HEK293 (cell line): Measurements from ENCODE around the gene ADK.

ENCODE experiments used
- CTCF ChIA-PET: fragments of 350-600 bp; formaldehyde crosslinking; extraction: SDS; loops from one replicate; lab custom pipeline; 2021; ENCODE audit warnings: antibody characterized with exemption; lab: Yijun Ruan, JAX
- POLR2A ChIA-PET: fragments of 300-600 bp; formaldehyde crosslinking; extraction: SDS; loops from one replicate; lab custom pipeline; 2020; ENCODE audit warnings: antibody characterized with exemption, inconsistent platforms; lab: Yijun Ruan, JAX
- H3K27ac ChIP-seq: fragments of 200-500 bp; sonication (Bioruptor generic); 2 replicates; pipeline ENCODE4 v1.5.1; 2014; ENCODE audit warnings: low read depth, low read length, control low read depth, inconsistent platforms; ENCODE audit errors: extremely low read depth
- H3K36me3 ChIP-seq, 2 experiments: fragments of 200-500 bp in 1 of 2; sonication (Bioruptor generic) in 1 of 2; 1 replicate in 1 of 2; 2 replicates in 1 of 2; pipeline ENCODE4 v1.5.1; 2014 to 2017; ENCODE audit warnings: inconsistent platforms in 2 of 2, low read length in 2 of 2; ENCODE audit not compliant: control insufficient read depth in 2 of 2, insufficient read depth in 1 of 2
- H3K4me1 ChIP-seq: fragments of 200-500 bp; sonication (Bioruptor generic); 2 replicates; pipeline ENCODE4 v1.5.1; 2014; ENCODE audit warnings: mild to moderate bottlenecking, low read length, inconsistent platforms; ENCODE audit not compliant: control insufficient read depth, insufficient read depth
- H3K4me3 ChIP-seq: 2 replicates; pipeline ENCODE4 v1.5.1; 2011; ENCODE audit warnings: low read depth, mild to moderate bottlenecking, control low read depth, low read length, moderate library complexity
- H3K9me3 ChIP-seq: fragments of 200-500 bp; sonication (Bioruptor generic); 2 replicates; pipeline ENCODE4 v1.5.1; 2014; ENCODE audit warnings: low read depth, low read length, inconsistent platforms; ENCODE audit not compliant: control insufficient read depth, insufficient read depth
- BCL11A ChIP-seq: fragments of 450-650 bp; formaldehyde crosslinking; IDR thresholded peaks from 2 replicates; pipeline ENCODE4 v1.5.1; 2016; ENCODE audit warnings: low read depth, missing biosample characterization, missing genetic modification characterization
- GLIS1 ChIP-seq: fragments of 450-650 bp; formaldehyde crosslinking; IDR thresholded peaks from 2 replicates; pipeline ENCODE4 v1.5.1; 2016; ENCODE audit warnings: missing biosample characterization, missing genetic modification characterization
- KLF16 ChIP-seq: fragments of 450-650 bp; formaldehyde crosslinking; IDR thresholded peaks from 2 replicates; pipeline ENCODE4 v1.5.1; 2017; ENCODE audit warnings: missing biosample characterization, missing genetic modification characterization
- OSR2 ChIP-seq: fragments of 450-650 bp; formaldehyde crosslinking; IDR thresholded peaks from 2 replicates; pipeline ENCODE4 v1.5.1; 2016; ENCODE audit warnings: missing biosample characterization, missing genetic modification characterization
- PRDM6 ChIP-seq: fragments of 450-650 bp; formaldehyde crosslinking; IDR thresholded peaks from 2 replicates; pipeline ENCODE4 v1.5.1; 2017; ENCODE audit warnings: missing biosample characterization, missing genetic modification characterization
- SP2 ChIP-seq: fragments of 450-650 bp; formaldehyde crosslinking; IDR thresholded peaks from 2 replicates; pipeline ENCODE4 v1.5.1; 2016; ENCODE audit warnings: missing biosample characterization, missing genetic modification characterization
- SP3 ChIP-seq: fragments of 450-650 bp; formaldehyde crosslinking; IDR thresholded peaks from 2 replicates; pipeline ENCODE4 v1.5.1; 2016; ENCODE audit warnings: missing biosample characterization, missing genetic modification characterization
- YY2 ChIP-seq: fragments of 450-650 bp; formaldehyde crosslinking; IDR thresholded peaks from 2 replicates; pipeline ENCODE4 v1.5.1; 2016; ENCODE audit warnings: missing biosample characterization, missing genetic modification characterization
- ZBTB17 ChIP-seq: fragments of 450-650 bp; formaldehyde crosslinking; IDR thresholded peaks from 2 replicates; pipeline ENCODE4 v1.5.1; 2016; ENCODE audit warnings: missing biosample characterization, missing genetic modification characterization
- ZBTB6 ChIP-seq: fragments of 450-650 bp; formaldehyde crosslinking; IDR thresholded peaks from 2 replicates; pipeline ENCODE4 v1.5.1; 2017; ENCODE audit warnings: missing biosample characterization, missing genetic modification characterization
- ZBTB7A ChIP-seq: fragments of 450-650 bp; formaldehyde crosslinking; IDR thresholded peaks from 2 replicates; pipeline ENCODE4 v1.5.1; 2016; ENCODE audit warnings: low read depth, missing biosample characterization, missing genetic modification characterization
- ZBTB8A ChIP-seq: fragments of 450-650 bp; formaldehyde crosslinking; IDR thresholded peaks from 2 replicates; pipeline ENCODE4 v1.5.1; 2016; ENCODE audit warnings: missing biosample characterization, missing genetic modification characterization
- ZEB2 ChIP-seq: fragments of 450-650 bp; formaldehyde crosslinking; IDR thresholded peaks from 2 replicates; pipeline ENCODE4 v1.5.1; 2016; ENCODE audit warnings: missing biosample characterization, missing genetic modification characterization
- ZFHX2 ChIP-seq: fragments of 450-650 bp; formaldehyde crosslinking; conservative IDR thresholded peaks from 2 replicates; pipeline ENCODE4 v1.5.1; 2016; ENCODE audit warnings: missing biosample characterization, missing genetic modification characterization
- ZFP69B ChIP-seq: fragments of 450-650 bp; formaldehyde crosslinking; IDR thresholded peaks from 2 replicates; pipeline ENCODE4 v1.5.1; 2016; ENCODE audit warnings: missing biosample characterization, missing genetic modification characterization
- ZNF133 ChIP-seq: fragments of 450-650 bp; formaldehyde crosslinking; IDR thresholded peaks from 2 replicates; pipeline ENCODE4 v1.5.1; 2016; ENCODE audit warnings: missing biosample characterization, missing genetic modification characterization
- ZNF140 ChIP-seq: fragments of 450-650 bp; formaldehyde crosslinking; IDR thresholded peaks from 2 replicates; pipeline ENCODE4 v1.5.1; 2016; ENCODE audit warnings: missing biosample characterization, missing genetic modification characterization
- ZNF169 ChIP-seq: fragments of 450-650 bp; formaldehyde crosslinking; IDR thresholded peaks from 2 replicates; pipeline ENCODE4 v1.5.1; 2016; ENCODE audit warnings: missing biosample characterization, missing genetic modification characterization
- ZNF239 ChIP-seq: fragments of 450-650 bp; formaldehyde crosslinking; IDR thresholded peaks from 2 replicates; pipeline ENCODE4 v1.5.1; 2016; ENCODE audit warnings: missing biosample characterization, missing genetic modification characterization
- ZNF335 ChIP-seq: fragments of 450-650 bp; formaldehyde crosslinking; conservative IDR thresholded peaks from 2 replicates; pipeline ENCODE4 v1.5.1; 2016; ENCODE audit warnings: missing biosample characterization, missing genetic modification characterization
- ZNF416 ChIP-seq: fragments of 450-650 bp; formaldehyde crosslinking; IDR thresholded peaks from 2 replicates; pipeline ENCODE4 v1.5.1; 2016; ENCODE audit warnings: missing biosample characterization, missing genetic modification characterization
- ZNF514 ChIP-seq: fragments of 450-650 bp; formaldehyde crosslinking; IDR thresholded peaks from 2 replicates; pipeline ENCODE4 v1.5.1; 2016; ENCODE audit warnings: missing biosample characterization, missing genetic modification characterization
- ZNF548 ChIP-seq: fragments of 450-650 bp; formaldehyde crosslinking; IDR thresholded peaks from 2 replicates; pipeline ENCODE4 v1.5.1; 2016; ENCODE audit warnings: missing biosample characterization, missing genetic modification characterization
- ZNF558 ChIP-seq: fragments of 450-650 bp; formaldehyde crosslinking; IDR thresholded peaks from 2 replicates; pipeline ENCODE4 v1.5.1; 2016; ENCODE audit warnings: missing biosample characterization, missing genetic modification characterization
- ZNF658 ChIP-seq: fragments of 450-650 bp; formaldehyde crosslinking; IDR thresholded peaks from 2 replicates; pipeline ENCODE4; 2016; ENCODE audit warnings: missing biosample characterization, missing genetic modification characterization
- ZNF843 ChIP-seq: fragments of 450-650 bp; formaldehyde crosslinking; IDR thresholded peaks from 2 replicates; pipeline ENCODE4 v1.5.1; 2016; ENCODE audit warnings: missing biosample characterization, missing genetic modification characterization
- ZSCAN4 ChIP-seq: fragments of 450-650 bp; formaldehyde crosslinking; IDR thresholded peaks from 2 replicates; pipeline ENCODE4 v1.5.1; 2017; ENCODE audit warnings: missing biosample characterization, missing genetic modification characterization

The ADK gene

GRCh38 chr10:74406006-74406405, 255.0 kb downstream of the ADK start (continued):
- TF ChIP-seq ZNF658 (tag by site-specific recombination) = no peak

GRCh38 chr10:74415146-74415839, 264.3 kb downstream of the ADK start:
- CTCF ChIA-PET = interaction anchor here (0.6 to 0.7 kb wide), 2 partner anchors 416 to 843 kb away, joined by 3 read pairs; no protein-coding TSS in a partner anchor
- H3K4me1 ChIP-seq = peaks cover 23% of the 10 kb centered on the region
- POLR2A ChIA-PET = no interaction called here
- H3K27ac ChIP-seq = no peak overlapping the region
- peaks cover 0 to 6% of the 10 kb centered on the region in 2 experiments; a peak in 1 of 3 replicates for H3K36me3 ChIP-seq
- H3K4me3 ChIP-seq = no peak overlapping the region
- H3K9me3 ChIP-seq = no peaks in the 10 kb centered on the region
- no peak for TF ChIP-seq ZNF548
- no peak for TF ChIP-seq ZNF558
- TF ChIP-seq ZBTB17 (tag by site-specific recombination) = 0 out of 2 replicates have a peak, but pooled peaks have one; percentile 15
- no peak for TF ChIP-seq SP3 (tag by site-specific recombination)
- TF ChIP-seq ZNF239 = no peak
- no peak for TF ChIP-seq ZNF416 (tag by site-specific recombination)
- TF ChIP-seq ZFHX2 = no peak
- no peak for TF ChIP-seq ZBTB8A (tag by site-specific recombination)
- 0 out of 2 replicates have a peak, but pooled peaks have one; percentile 7 for TF ChIP-seq GLIS1
- peak; percentile 68 for TF ChIP-seq ZNF843 (tag by site-specific recombination)
- TF ChIP-seq ZEB2 (tag by site-specific recombination) = peak; percentile 43; the same call in 1 of the 2 replicates
- 0 out of 2 replicates have a peak, but pooled peaks have one; percentile 45 for TF ChIP-seq BCL11A (tag by site-specific recombination)
- TF ChIP-seq OSR2 = peak; percentile 79; the same call in 1 of the 2 replicates
- no peak for TF ChIP-seq ZFP69B (tag by site-specific recombination)
- TF ChIP-seq PRDM6 (tag by site-specific recombination) = peak; percentile 67

GRCh38 chr10:74417397-74417796, 266.4 kb downstream of the ADK start:
- ChIA-PET CTCF (interaction anchor here (0.6 kb wide), 1 partner anchor 186 kb away, joined by 6 read pairs; no protein-coding TSS in a partner anchor), POLR2A (no interaction called here)
- H3K9me3 ChIP-seq = no peaks in the 10 kb centered on the region
- TF ChIP-seq ZBTB6 (tag by site-specific recombination) (no peak), YY2 (tag by site-specific recombination) (no peak), ZNF335 (tag by site-specific recombination) (no peak), ZNF514 (tag by site-specific recombination) (no peak), ZEB2 (tag by site-specific recombination) (no peak), SP2 (tag by site-specific recombination) (no peak), ZNF140 (tag by site-specific recombination) (no peak), ZSCAN4 (tag by site-specific recombination) (no peak), ZNF133 (no peak), ZBTB7A (tag by site-specific recombination) (no peak), ZNF169 (no peak), ZNF416 (tag by site-specific recombination) (no peak), KLF16 (no peak)
- H3K36me3 ChIP-seq = no peaks in the 10 kb centered on the region
- peaks cover 23% of the 10 kb centered on the region for H3K4me1 ChIP-seq
- H3K27ac ChIP-seq = no peak overlapping the region
- H3K4me3 ChIP-seq = no peak overlapping the region
